Activated naive CD4-positive, alpha-beta T cell treated with anti-CD3 and anti-CD28 coated beads, Interleukin-2, amount 50 U/mL, for 72 hours (primary cell): ENCODE data around the gene CAMK2D. TPM values are rescaled to one million over a fixed set of nuclear protein-coding genes. Genes with fewer than 3 reads are reported as not detected.

Experiments used
- ATAC-seq, 2 donors: fragments of 150-1000 bp; cut with Tn5 transposase; 2 replicates each; pipeline ENCODE4 v1.10.0; 2021; ENCODE audit warnings: mild to moderate bottlenecking in 2 of 2, moderate library complexity in 2 of 2
- DNase-seq, 2 donors: peaks; one replicate each; pipeline ENCODE4 v3.0.0; 2021 to 2022; ENCODE audit warnings: low spot score in 2 of 2
- H3K27ac Mint-ChIP-seq, 2 donors: one replicate each; pipeline ENCODE4 v1.8.0; 2022; ENCODE audit warnings: mild to moderate bottlenecking in 2 of 2, mixed read lengths in 2 of 2
- H3K36me3 Mint-ChIP-seq, 2 donors: one replicate each; pipeline ENCODE4 v1.8.0; 2022; ENCODE audit warnings: mixed read lengths in 2 of 2
- H3K9me3 Mint-ChIP-seq, 2 donors: one replicate each; pipeline ENCODE4 v1.8.0; 2022; ENCODE audit warnings: mixed read lengths in 2 of 2
- total RNA-seq, 2 donors: library from RNA; stranded (reverse); gene quantifications; one replicate each; pipeline ENCODE4 v1.2.3, GENCODE V29; 2022

The CAMK2D gene
- total RNA-seq, 2 donors from 2014 or later, result 61.3 to 74.6 TPM

DNA sequence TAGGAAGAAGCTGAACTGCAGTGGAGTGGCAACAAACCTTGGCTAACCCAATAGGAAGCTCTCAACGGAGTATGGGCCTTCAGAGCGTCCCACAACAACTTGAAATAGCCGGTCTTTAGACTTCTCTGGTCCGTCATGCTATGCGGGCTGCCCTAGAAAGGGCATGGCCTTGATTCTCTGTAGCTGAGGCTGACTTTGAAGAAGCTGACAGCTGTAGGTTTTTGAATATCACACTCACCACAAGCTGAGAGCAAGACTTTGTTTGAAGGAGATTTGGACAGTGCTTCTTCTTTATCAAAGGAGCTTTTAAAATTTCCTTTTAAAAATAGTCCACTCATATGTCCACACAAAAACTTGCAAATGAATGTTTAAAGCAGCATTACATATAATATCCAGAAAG lies 322.9 kb downstream of the CAMK2D start:
- no peak for DNase-seq
- peaks cover 0 to 13% of the 10 kb centered on the region in 2 donors for H3K36me3 Mint-ChIP-seq
- no peak for ATAC-seq
- no peak overlapping the region for H3K27ac Mint-ChIP-seq
- peaks cover 0 to 10% of the 10 kb centered on the region in 2 donors for H3K9me3 Mint-ChIP-seq

DNA sequence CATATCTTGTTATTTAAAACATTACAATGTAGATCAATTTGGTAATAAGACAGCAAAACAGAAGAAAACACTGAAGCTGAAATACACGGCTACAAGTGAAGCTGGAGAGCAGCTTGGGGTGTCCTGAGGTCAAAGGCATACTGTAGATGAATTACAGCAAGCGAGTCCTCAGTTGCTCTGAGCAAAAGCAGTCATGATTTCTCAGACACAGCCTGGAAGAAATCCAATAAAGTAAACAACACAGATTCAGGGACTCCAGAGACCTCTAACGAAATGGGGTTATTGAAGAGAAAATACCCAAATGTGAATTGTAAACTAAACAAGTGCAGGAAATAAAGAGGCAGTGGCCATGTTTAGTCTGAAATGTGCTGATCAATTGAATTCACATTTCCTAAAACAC lies 324.4 kb downstream of the CAMK2D start:
- DNase-seq (no peak), ATAC-seq (no peak)
- H3K9me3 Mint-ChIP-seq, result peaks cover 0 to 15% of the 10 kb centered on the region in 2 donors
- peaks cover 6 to 13% of the 10 kb centered on the region in 2 donors for H3K36me3 Mint-ChIP-seq
- no peak overlapping the region for H3K27ac Mint-ChIP-seq

DNA sequence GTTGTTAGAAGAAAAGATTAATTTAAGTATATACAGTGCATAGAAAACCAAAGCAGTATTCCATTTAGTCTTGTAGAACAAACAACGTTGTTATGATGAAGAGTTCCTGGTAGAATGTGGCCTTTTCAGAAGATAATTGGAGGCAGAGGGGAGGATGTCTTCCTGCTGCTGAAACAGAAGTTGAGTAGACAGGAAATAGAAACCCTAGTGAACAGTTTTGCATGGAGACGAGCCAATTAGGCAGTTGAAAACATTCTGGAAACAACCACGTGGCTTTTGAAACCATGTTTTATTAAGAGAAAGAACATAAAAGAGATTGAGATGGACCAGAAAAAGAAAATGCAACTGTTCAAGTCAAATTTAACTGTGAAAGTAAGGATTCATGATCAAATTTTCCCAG lies 325.2 kb downstream of the CAMK2D start:
- DNase-seq (no peak), ATAC-seq (peak in 1 of 2 donors; percentile 22)
- peaks cover 6 to 18% of the 10 kb centered on the region in 2 donors for H3K36me3 Mint-ChIP-seq
- no peak overlapping the region for H3K27ac Mint-ChIP-seq
- H3K9me3 Mint-ChIP-seq, result peaks cover 0 to 21% of the 10 kb centered on the region in 2 donors

DNA sequence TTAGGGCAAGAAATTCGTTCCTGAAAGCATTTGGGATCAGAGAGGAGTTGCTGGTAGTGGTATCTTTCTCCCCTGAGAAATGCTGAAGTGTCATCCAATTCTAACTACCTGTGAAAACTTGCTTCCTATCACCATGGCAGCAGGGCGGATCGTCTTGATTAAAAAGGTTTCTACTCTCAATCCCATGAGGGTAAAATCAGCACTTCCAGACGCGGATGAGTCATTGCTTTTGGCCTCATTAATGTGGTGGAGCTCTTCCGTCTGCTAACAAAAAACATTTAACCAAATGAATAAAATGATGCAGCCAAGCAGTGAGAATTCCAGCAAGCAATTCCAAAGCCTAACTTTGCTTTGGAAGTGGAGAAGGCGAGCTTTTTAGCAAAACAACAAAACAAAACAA lies 325.6 kb downstream of the CAMK2D start:
- Mint-ChIP-seq H3K9me3 (peaks cover 0 to 22% of the 10 kb centered on the region in 2 donors), H3K27ac (no peak overlapping the region), H3K36me3 (peaks cover 6 to 19% of the 10 kb centered on the region in 2 donors)
- ATAC-seq, result peak in 1 of 2 donors; percentile 59
- DNase-seq, result no peak

DNA sequence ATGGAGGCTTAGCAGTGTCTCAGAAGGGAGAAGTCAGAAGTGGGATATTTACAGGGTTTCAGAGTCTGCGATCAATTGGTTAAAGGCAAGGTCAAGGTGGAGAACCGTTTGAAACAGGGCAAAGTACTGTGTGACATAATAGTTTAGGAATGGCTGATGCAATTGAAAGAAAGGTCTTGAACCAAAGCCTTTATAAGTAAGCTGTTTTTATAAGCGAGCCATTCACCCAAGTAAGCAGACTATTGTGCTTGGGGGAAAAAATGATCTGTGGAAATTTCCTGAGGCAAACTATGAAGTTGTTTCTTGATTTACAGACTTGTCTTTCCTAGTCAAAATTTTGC lies 327.3 kb downstream of the CAMK2D start:
- DNase-seq, result no peak
- ATAC-seq, result no peak
- H3K27ac Mint-ChIP-seq, result no peak overlapping the region
- H3K36me3 Mint-ChIP-seq, result peaks cover 10 to 26% of the 10 kb centered on the region in 2 donors
- peaks cover 1 to 24% of the 10 kb centered on the region in 2 donors for H3K9me3 Mint-ChIP-seq

DNA sequence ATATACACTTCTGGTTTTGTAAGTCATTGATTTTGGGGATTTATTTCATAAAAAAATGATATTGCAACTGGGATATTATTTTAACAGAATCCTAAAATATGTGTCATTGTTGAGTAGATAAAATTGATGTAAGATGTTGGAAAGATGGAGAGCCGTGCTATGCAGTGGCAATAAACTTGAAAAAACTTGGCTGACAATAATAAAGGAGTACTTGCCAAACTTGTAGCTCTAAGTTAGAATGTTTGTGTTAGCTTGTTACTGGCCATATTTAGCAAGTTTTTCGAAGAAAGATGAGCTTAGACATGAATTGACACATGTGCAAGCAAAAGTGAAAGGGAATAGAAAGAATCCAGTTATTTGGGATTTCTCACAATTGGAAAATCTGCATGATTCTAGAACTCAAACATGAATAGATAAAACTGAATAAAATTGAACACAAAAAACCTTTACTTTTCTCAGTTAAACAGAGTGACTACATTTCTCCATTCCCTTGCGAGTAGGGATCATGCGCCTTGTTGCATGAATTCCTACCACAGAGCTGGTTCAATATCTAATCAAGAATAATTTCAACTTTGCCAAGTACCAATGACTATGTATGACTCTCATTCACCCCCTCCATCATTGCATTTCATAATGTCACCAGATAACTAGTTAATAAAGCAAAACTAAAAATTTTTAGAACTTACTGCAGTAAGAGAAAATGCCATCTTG lies 327.8 kb downstream of the CAMK2D start:
- H3K36me3 Mint-ChIP-seq, result peaks cover 10 to 29% of the 10 kb centered on the region in 2 donors
- peaks cover 3 to 27% of the 10 kb centered on the region in 2 donors for H3K9me3 Mint-ChIP-seq
- H3K27ac Mint-ChIP-seq, result no peak overlapping the region

DNA sequence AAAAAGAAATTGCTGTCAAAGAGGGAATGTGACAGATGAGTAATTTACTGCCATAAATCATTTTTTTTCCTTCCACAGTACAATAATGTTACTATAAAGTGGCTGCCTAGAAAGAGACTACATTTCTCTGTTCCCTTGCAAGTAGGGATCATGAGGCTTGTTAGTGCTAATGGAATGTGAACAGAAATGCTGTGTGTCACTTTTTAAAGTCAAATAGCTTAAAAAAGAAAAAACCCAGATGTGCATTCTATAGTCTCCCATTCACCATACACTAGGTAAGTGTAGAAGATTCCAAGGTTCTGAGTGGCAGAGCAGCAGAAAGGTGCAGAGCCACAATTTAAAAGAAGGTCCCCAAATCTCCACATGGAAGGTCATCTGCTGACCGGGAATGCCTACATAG lies 328.4 kb downstream of the CAMK2D start:
- ATAC-seq, result no peak
- Mint-ChIP-seq H3K27ac (no peak overlapping the region), H3K9me3 (peaks cover 3 to 27% of the 10 kb centered on the region in 2 donors), H3K36me3 (peaks cover 10 to 29% of the 10 kb centered on the region in 2 donors)
- DNase-seq, result no peak

More for the DNA sequence above, 327.8 kb downstream of the CAMK2D start:
- ATAC-seq, result no peak
- DNase-seq, result no peak

DNA sequence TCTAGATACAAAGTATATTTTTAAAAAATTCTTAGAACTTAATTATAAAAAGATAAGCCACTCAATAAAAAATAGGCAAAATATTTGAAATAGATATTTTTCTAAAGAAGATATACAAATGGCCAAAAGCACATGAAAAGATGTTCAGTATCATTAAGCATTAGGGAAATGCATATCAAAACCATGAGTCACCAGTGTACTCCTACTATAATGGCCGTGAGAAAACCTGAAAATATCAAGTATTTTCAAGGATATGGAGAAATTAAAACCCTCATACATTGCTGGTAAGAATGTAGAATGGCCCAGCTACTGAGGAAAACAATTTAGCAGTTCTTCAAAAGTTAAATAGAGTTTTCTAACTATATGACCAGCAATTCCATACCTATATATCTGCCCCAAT lies 337.9 kb downstream of the CAMK2D start:
- H3K27ac Mint-ChIP-seq, result no peak overlapping the region
- DNase-seq (no peak), ATAC-seq (no peak)
- peaks cover 3 to 9% of the 10 kb centered on the region in 2 donors for H3K9me3 Mint-ChIP-seq
- peaks cover 0 to 6% of the 10 kb centered on the region in 2 donors for H3K36me3 Mint-ChIP-seq

DNA sequence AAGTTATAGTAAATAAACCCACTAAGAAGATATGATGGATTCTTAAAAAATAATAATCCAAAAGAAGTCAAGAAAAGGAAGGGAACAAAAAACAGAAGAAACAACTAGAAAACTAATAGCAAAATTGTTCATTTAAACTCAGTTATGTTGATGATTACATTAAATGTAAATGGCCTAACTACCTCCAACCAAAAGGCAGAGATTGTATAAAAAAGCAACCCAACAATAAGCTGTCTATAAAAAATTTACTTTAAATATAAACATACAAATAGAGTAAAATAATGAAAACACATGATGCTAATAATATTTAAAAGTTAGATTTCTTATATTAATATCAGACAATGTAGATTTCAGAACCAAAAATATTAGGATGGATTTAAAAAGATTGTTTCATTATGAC lies 340.6 kb downstream of the CAMK2D start:
- H3K36me3 Mint-ChIP-seq, result peaks cover 0 to 13% of the 10 kb centered on the region in 2 donors
- H3K9me3 Mint-ChIP-seq, result peaks cover 3 to 17% of the 10 kb centered on the region in 2 donors
- no peak overlapping the region for H3K27ac Mint-ChIP-seq
- no peak for ATAC-seq
- no peak for DNase-seq

DNA sequence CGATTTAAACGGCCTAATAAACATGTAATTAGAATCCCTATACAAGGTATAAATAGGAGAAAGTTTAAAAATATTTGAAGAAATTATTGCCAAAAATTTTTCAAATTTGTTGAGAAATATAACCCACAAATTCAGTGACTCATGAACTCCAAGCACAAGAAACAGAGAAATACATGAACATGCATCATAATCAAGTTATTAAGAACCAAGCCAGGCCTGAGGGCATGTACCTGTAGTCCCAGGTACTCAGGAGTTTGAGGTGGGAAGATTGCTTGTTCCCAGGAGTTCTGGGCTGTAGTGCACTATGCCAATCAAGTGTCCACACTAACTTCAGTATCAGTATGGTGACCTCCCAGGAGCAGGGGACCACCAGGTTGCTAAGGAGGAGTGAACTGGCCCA lies 341.9 kb downstream of the CAMK2D start:
- no peak overlapping the region for H3K27ac Mint-ChIP-seq
- peaks cover 3 to 17% of the 10 kb centered on the region in 2 donors for H3K9me3 Mint-ChIP-seq
- no peak for ATAC-seq
- DNase-seq, result no peak
- peaks cover 0 to 16% of the 10 kb centered on the region in 2 donors for H3K36me3 Mint-ChIP-seq

DNA sequence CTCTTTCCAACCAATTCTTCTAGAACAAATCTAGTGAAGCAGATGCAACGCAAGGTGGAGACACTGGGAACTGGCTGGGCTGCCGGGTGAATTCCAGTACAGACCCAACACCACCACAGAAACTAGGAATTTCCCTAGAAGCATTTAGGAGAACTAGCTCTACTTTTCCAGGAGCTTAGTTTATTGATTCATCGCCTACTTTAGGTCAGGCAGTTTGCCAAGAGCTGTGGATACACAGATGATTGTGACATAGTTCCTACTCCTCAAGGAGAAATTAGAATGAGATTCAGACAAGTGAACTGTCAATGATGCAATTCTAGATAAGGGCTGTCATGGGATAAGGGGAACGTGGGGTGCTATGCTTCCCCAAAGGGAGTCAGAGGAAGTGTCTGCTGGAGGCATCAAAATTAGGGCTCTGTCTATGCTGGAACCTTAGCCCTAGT lies 350.0 kb downstream of the CAMK2D start:
- DNase-seq, result no peak
- ATAC-seq, result no peak
- Mint-ChIP-seq H3K36me3 (peaks cover 0 to 8% of the 10 kb centered on the region in 2 donors), H3K27ac (no peak overlapping the region), H3K9me3 (no peaks in the 10 kb centered on the region)

DNA sequence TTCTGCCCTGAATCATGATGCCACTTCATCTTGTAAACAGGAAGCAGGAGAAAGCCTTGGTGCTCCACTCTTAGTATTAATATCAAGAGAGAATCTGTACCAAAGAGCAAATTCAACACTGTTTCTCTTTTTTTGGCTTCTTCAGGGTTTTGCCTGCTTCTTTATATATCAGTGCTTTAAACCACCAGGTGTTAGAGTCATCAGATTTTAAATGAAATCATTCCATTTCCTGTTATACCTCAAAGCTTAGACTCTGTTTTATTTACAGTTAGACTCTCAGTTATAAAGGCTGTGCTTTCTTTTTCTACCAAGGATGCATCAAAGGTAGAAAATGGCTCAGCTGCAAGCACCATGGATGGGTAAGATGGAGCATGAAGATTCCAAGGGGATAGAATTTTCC lies 350.9 kb downstream of the CAMK2D start:
- Mint-ChIP-seq H3K9me3 (no peaks in the 10 kb centered on the region), H3K27ac (no peak overlapping the region), H3K36me3 (peaks cover 0 to under 1% of the 10 kb centered on the region in 2 donors)
- ATAC-seq, result peak in 1 of 2 donors; percentile 63
- no peak for DNase-seq

DNA sequence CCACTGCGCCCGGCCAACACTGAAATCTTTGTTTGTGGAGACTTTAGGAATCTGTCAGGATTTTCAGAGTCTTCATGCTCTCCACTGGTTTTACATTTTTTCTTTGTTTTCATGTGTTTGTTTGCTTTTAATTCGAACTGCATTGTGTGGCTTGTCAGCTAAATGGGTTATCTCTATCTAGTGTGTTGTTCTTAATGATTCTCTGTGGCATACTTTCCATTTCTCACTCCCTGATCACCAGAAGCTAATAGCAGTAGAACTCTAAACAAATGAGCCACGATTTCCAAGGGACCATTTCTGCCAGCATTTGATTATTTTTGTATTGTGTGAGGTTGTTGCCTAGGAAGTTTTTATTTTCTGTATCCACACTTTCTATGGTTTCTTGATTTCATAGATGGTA lies 352.4 kb downstream of the CAMK2D start:
- H3K27ac Mint-ChIP-seq, result no peak overlapping the region
- H3K36me3 Mint-ChIP-seq, result no peaks in the 10 kb centered on the region
- H3K9me3 Mint-ChIP-seq, result no peaks in the 10 kb centered on the region
- DNase-seq, result no peak
- no peak for ATAC-seq

DNA sequence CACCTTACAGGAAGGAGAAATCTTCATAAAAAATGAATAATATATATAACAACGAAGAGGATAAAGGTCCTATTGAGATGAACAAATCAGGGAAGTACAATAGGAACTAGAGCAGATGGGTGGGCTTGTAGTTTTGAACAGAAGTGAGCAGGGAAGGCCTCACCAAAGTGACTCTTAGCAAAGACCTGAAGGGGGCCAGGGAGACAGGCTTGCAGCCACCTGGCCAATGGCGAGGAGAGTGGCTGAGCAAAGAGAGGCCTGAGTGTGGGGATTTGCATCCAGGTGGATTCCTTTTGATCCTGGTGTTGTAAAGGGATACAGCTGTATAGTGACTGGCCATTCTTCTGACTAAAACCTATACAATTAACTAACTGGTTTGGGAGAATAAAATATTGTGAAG lies 354.1 kb downstream of the CAMK2D start:
- H3K36me3 Mint-ChIP-seq, result no peaks in the 10 kb centered on the region
- ATAC-seq, result no peak
- no peak overlapping the region for H3K27ac Mint-ChIP-seq

DNA sequence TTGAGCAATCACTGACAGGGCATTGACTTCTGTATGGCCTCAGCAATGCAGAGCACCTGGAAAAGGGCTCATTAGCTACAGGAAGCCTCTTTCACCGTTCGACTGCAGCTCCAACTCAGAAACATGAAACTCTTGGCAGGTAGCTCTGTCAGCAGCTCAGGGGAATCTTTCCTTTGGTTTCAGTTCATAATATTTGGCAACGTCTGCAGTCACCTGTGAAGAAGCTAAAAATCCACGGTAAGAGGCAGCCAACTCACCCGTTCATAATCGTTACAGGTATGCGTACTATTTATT lies 354.9 kb downstream of the CAMK2D start:
- Mint-ChIP-seq H3K27ac (no peak overlapping the region), H3K36me3 (peaks cover 0 to 3% of the 10 kb centered on the region in 2 donors), H3K9me3 (no peaks in the 10 kb centered on the region)
- no peak for ATAC-seq
- no peak for DNase-seq

More for the DNA sequence above, 354.1 kb downstream of the CAMK2D start:
- DNase-seq, result no peak
- no peaks in the 10 kb centered on the region for H3K9me3 Mint-ChIP-seq

DNA sequence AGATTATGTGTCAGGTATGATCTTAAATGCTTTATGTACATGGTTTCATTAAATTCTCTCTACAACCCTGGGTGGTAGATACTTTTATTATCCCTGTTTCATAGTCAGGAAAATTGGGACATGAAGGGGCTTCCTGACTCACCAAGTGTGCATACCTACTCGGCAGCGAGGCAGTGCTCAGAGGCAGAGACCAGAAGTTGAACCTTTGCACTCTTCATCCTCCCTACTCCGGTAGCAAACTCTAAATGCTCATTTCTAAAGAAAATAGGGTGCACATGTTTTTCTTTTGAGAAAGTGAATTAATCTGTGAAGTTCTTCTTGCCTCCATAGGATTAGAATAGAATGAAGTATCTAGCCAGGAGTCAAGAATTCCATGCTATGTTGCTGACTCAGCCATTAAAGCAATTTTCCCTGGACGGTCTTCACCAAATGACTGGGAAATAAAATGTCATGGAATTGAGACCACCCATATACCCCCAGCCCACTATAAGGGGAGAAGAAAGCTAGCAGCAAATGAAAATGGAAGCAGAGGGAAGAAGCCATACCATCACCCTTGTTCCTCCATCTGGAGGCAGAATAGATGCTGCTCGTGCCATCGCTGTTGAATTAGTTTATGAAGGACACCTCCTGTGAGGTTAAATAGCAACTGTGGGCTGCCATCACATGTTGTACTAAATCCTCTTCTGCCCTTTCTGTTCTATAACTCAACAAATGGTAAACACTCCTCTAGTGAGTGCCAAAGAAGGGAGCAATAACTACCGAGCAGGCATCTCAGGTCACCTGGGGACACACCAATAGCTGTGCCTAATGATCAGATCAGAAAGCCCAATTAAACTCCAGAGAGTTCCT lies 355.4 kb downstream of the CAMK2D start:
- Mint-ChIP-seq H3K27ac (no peak overlapping the region), H3K9me3 (no peaks in the 10 kb centered on the region), H3K36me3 (peaks cover 0 to 6% of the 10 kb centered on the region in 2 donors)
- ATAC-seq (no peak), DNase-seq (no peak)

DNA sequence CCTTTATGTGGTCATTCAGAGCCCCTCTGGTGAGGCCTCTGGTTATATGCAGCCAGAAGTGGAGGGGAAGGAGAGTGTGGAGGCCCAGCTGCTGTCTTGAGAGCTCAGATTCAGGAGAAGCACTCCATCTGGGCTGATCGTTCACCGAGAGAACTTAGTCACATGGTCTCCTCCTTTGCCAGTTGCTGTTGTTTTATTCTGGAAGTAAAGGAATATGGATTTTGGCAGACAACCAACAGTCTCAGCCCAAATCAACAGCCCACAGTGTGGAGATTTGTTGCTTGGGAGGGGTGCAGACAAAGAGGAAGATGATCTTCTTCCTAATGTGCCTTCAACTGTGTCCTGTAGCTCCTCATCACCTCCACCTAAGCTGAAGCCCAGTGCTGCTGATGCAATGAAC lies 356.7 kb downstream of the CAMK2D start:
- Mint-ChIP-seq H3K36me3 (peaks cover 0 to 6% of the 10 kb centered on the region in 2 donors), H3K27ac (no peak overlapping the region), H3K9me3 (no peaks in the 10 kb centered on the region)
- DNase-seq (no peak), ATAC-seq (no peak)
